Measurements from ENCODE around the gene KLF5.

- no peak for TF ChIP-seq POLR2A (IDR thresholded peaks at IDR 0.05)
- no peak for TF ChIP-seq POLR2AphosphoS5 (IDR thresholded peaks at IDR 0.05)
- TF ChIP-seq, protein P1, sequence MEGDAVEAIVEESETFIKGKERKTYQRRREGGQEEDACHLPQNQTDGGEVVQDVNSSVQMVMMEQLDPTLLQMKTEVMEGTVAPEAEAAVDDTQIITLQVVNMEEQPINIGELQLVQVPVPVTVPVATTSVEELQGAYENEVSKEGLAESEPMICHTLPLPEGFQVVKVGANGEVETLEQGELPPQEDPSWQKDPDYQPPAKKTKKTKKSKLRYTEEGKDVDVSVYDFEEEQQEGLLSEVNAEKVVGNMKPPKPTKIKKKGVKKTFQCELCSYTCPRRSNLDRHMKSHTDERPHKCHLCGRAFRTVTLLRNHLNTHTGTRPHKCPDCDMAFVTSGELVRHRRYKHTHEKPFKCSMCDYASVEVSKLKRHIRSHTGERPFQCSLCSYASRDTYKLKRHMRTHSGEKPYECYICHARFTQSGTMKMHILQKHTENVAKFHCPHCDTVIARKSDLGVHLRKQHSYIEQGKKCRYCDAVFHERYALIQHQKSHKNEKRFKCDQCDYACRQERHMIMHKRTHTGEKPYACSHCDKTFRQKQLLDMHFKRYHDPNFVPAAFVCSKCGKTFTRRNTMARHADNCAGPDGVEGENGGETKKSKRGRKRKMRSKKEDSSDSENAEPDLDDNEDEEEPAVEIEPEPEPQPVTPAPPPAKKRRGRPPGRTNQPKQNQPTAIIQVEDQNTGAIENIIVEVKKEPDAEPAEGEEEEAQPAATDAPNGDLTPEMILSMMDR (IDR thresholded peaks at IDR 0.05): no peak
These were observed 11.8 kb downstream of the KLF5 start for GRCh38 chr13:73070451-73071098.

Measured in suprapubic skin (tissue), 4 donors.